Measurements from ENCODE around the gene BCAM. TPM values are rescaled to one million over a fixed set of nuclear protein-coding genes. Genes with fewer than 3 reads are reported as not detected.
A peak's percentile ranks its signal among the peaks of the same experiment; 100 is the strongest.

The BCAM gene
- total RNA-seq, 1 experiment from 2014 or later = 78.7 TPM

DNA sequence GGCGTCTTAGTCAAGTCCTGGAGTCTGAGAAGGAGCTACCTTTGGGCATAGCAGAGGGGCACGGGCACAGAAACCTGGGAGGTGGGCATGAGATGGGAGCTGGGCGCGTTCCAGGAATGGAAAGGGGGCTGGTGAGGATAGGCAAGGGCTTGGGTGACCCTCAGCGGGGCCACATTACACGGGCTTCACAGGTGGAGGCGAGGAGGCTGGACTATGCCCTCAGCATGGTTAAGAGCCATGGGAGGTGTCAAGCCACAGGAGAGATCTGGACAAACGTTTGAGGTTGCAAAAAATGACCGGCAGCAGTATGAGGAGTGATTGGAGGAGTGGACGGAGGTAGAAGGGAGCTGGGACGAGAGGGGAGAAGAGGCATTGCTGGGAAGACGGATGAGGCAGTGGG lies 58.7 kb downstream of the BCAM start:
- DNase-seq (ENCODE audit: low read depth, low spot score) (no peak), ATAC-seq (no peak)
- Histone ChIP-seq H3K4me3 (replicated peaks in 1 of 2; ENCODE audit: low read depth in 1 of 2, low read length in 2 of 2) (no peak overlapping the region), H4K20me1 (ENCODE audit: insufficient read depth) (no peaks in the 10 kb centered on the region), H3K79me2 (ENCODE audit: insufficient read depth, low read length) (peaks cover 11% of the 10 kb centered on the region), H3K4me1 (ENCODE audit: control insufficient read depth in 1 of 2, insufficient read depth in 2 of 2, low read length in 2 of 2) (peaks cover 17 to 36% of the 10 kb centered on the region in 2 experiments), H3K9me2 (ENCODE audit: insufficient read depth) (no peaks in the 10 kb centered on the region), H3K27ac (ENCODE audit: low read depth, low read length) (0 out of 2 replicates have a peak overlapping the region, but pooled peaks have one; percentile 17), H3K4me2 (ENCODE audit: low read length) (peak overlapping the region; percentile 25), H3K36me3 (ENCODE audit: control insufficient read depth in 1 of 2, insufficient read depth in 2 of 2, low read length in 2 of 2) (peaks cover 13 to 15% of the 10 kb centered on the region in 2 experiments; a peak in 3 of 4 replicates), H3K9me3 (ENCODE audit: control insufficient read depth in 1 of 2, insufficient read depth in 1 of 2, low read depth in 1 of 2, low read length in 2 of 2) (no peaks in the 10 kb centered on the region), H2AFZ (ENCODE audit: low read depth, low read length, poor library complexity, severe bottlenecking) (no peak overlapping the region), H3K27me3 (ENCODE audit: insufficient read depth, low read length) (no peaks in the 10 kb centered on the region), H3K9ac (ENCODE audit: low read length) (no peak overlapping the region)
- intact Hi-C loops (cut with micrococcal nuclease) = no loop called here
- ChIA-PET POLR2A (interaction anchor here (1.2 kb wide), 1 partner anchor 144 kb away, joined by 3 read pairs; no protein-coding TSS in a partner anchor), RAD21 (ENCODE audit: low non-redundant PET in 1 of 2, low total read pairs in 2 of 2, uncharacterized antibody in 2 of 2, unreplicated experiment in 2 of 2) (no interaction called here), CTCF (no interaction called here)
- BruUV-seq (replicated peaks) = no TSS peak
- no peak for TF ChIP-seq FOSL1 (IDR thresholded peaks at IDR 0.05; ENCODE audit: low read depth)
- no peak for TF ChIP-seq ZNF274 (IDR thresholded peaks at IDR 0.05; ENCODE audit: low read depth, low read length)
- no peak for TF ChIP-seq CBX3 (IDR thresholded peaks at IDR 0.05; ENCODE audit: low read depth)
- no peak for TF ChIP-seq EGR1 (IDR thresholded peaks at IDR 0.05; ENCODE audit: low read depth)
- TF ChIP-seq, protein P1, sequence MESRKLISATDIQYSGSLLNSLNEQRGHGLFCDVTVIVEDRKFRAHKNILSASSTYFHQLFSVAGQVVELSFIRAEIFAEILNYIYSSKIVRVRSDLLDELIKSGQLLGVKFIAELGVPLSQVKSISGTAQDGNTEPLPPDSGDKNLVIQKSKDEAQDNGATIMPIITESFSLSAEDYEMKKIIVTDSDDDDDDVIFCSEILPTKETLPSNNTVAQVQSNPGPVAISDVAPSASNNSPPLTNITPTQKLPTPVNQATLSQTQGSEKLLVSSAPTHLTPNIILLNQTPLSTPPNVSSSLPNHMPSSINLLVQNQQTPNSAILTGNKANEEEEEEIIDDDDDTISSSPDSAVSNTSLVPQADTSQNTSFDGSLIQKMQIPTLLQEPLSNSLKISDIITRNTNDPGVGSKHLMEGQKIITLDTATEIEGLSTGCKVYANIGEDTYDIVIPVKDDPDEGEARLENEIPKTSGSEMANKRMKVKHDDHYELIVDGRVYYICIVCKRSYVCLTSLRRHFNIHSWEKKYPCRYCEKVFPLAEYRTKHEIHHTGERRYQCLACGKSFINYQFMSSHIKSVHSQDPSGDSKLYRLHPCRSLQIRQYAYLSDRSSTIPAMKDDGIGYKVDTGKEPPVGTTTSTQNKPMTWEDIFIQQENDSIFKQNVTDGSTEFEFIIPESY (IDR thresholded peaks at IDR 0.05; ENCODE audit: extremely low read depth, insufficient replicate concordance, low read length) = no peak
- TF ChIP-seq SIN3A (IDR thresholded peaks at IDR 0.05; ENCODE audit: low read depth) = no peak
- no peak for TF ChIP-seq POLR2AphosphoS5 (IDR thresholded peaks at IDR 0.05; ENCODE audit: low read depth, low read length)
- TF ChIP-seq JUND (IDR thresholded peaks at IDR 0.05) = no peak
- TF ChIP-seq EZH2phosphoT487 (IDR thresholded peaks at IDR 0.05; ENCODE audit: borderline replicate concordance) = no peak
- no peak for TF ChIP-seq CEBPB (IDR thresholded peaks at IDR 0.05; ENCODE audit: low read depth)
- no peak for TF ChIP-seq SP1 (IDR thresholded peaks at IDR 0.05; ENCODE audit: low read depth)
- no peak for TF ChIP-seq YY1 (IDR thresholded peaks at IDR 0.05; ENCODE audit: extremely low read depth, insufficient replicate concordance, low read depth, low read length)
- TF ChIP-seq EZH2 (IDR thresholded peaks at IDR 0.05) = no peak
- no peak for TF ChIP-seq SRF (IDR thresholded peaks at IDR 0.05; ENCODE audit: low read depth)
- TF ChIP-seq, protein P2, sequence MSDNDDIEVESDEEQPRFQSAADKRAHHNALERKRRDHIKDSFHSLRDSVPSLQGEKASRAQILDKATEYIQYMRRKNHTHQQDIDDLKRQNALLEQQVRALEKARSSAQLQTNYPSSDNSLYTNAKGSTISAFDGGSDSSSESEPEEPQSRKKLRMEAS (IDR thresholded peaks at IDR 0.05) = no peak
- no peak for TF ChIP-seq ZFX (IDR thresholded peaks at IDR 0.05)
- TF ChIP-seq, protein P3, sequence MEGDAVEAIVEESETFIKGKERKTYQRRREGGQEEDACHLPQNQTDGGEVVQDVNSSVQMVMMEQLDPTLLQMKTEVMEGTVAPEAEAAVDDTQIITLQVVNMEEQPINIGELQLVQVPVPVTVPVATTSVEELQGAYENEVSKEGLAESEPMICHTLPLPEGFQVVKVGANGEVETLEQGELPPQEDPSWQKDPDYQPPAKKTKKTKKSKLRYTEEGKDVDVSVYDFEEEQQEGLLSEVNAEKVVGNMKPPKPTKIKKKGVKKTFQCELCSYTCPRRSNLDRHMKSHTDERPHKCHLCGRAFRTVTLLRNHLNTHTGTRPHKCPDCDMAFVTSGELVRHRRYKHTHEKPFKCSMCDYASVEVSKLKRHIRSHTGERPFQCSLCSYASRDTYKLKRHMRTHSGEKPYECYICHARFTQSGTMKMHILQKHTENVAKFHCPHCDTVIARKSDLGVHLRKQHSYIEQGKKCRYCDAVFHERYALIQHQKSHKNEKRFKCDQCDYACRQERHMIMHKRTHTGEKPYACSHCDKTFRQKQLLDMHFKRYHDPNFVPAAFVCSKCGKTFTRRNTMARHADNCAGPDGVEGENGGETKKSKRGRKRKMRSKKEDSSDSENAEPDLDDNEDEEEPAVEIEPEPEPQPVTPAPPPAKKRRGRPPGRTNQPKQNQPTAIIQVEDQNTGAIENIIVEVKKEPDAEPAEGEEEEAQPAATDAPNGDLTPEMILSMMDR (IDR thresholded peaks at IDR 0.05 in 2 of 3, conservative IDR thresholded peaks at IDR 0.05 in 1 of 3; ENCODE audit: borderline replicate concordance in 1 of 3, insufficient read depth in 1 of 3, low read depth in 2 of 3, low read length in 2 of 3) = no peak
- TF ChIP-seq, protein P4, sequence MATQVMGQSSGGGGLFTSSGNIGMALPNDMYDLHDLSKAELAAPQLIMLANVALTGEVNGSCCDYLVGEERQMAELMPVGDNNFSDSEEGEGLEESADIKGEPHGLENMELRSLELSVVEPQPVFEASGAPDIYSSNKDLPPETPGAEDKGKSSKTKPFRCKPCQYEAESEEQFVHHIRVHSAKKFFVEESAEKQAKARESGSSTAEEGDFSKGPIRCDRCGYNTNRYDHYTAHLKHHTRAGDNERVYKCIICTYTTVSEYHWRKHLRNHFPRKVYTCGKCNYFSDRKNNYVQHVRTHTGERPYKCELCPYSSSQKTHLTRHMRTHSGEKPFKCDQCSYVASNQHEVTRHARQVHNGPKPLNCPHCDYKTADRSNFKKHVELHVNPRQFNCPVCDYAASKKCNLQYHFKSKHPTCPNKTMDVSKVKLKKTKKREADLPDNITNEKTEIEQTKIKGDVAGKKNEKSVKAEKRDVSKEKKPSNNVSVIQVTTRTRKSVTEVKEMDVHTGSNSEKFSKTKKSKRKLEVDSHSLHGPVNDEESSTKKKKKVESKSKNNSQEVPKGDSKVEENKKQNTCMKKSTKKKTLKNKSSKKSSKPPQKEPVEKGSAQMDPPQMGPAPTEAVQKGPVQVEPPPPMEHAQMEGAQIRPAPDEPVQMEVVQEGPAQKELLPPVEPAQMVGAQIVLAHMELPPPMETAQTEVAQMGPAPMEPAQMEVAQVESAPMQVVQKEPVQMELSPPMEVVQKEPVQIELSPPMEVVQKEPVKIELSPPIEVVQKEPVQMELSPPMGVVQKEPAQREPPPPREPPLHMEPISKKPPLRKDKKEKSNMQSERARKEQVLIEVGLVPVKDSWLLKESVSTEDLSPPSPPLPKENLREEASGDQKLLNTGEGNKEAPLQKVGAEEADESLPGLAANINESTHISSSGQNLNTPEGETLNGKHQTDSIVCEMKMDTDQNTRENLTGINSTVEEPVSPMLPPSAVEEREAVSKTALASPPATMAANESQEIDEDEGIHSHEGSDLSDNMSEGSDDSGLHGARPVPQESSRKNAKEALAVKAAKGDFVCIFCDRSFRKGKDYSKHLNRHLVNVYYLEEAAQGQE (IDR thresholded peaks at IDR 0.05; ENCODE audit: low read depth) = no peak
- no peak for TF ChIP-seq POLR2A (IDR thresholded peaks at IDR 0.05; ENCODE audit: borderline replicate concordance, extremely low read depth, insufficient read depth, insufficient read length)
- TF ChIP-seq, protein P5, sequence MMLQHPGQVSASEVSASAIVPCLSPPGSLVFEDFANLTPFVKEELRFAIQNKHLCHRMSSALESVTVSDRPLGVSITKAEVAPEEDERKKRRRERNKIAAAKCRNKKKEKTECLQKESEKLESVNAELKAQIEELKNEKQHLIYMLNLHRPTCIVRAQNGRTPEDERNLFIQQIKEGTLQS (IDR thresholded peaks at IDR 0.05) = no peak

Data from HCT116 (cell line).